LoVo (cell line): ENCODE measurements around the gene MAT1A.
"Not testable (repeated sequence)": the region's sequence is repeated elsewhere in the genome, so short reads cannot be mapped to it uniquely, and the experiment has no call there.

Experiments used
- DNase-seq: peaks from one replicate; pipeline ENCODE4 v3.0.0-alpha.2; 2016; ENCODE audit warnings: low spot score

The MAT1A gene

GRCh38 chr10:80289451-80290287, at the start of gene MAT1A:
TSS of gene MAT1A (minus strand) at chr10:80289658. CDS start at chr10:80289423, 235 bp downstream.
- no peak for DNase-seq

- no peak for DNase-seq
Observed at GRCh38 chr10:80333983-80334382, 44.5 kb upstream of the MAT1A start.

- DNase-seq: no peak
Observed at GRCh38 chr10:80324891-80325364, 35.5 kb upstream of the MAT1A start.

- DNase-seq: no peak
Observed at GRCh38 chr10:80324086-80324485, 34.6 kb upstream of the MAT1A start.

GRCh38 chr10:80323311-80323710, 33.9 kb upstream of the MAT1A start:
- DNase-seq: no peak

- DNase-seq: no peak
Observed at GRCh38 chr10:80322711-80323110, 33.3 kb upstream of the MAT1A start.

GRCh38 chr10:80322158-80322557, 32.7 kb upstream of the MAT1A start:
- DNase-seq: no peak

GRCh38 chr10:80321183-80321582, 31.7 kb upstream of the MAT1A start:
- DNase-seq: no peak

GRCh38 chr10:80320377-80320776, 30.9 kb upstream of the MAT1A start:
- no peak for DNase-seq

- DNase-seq: no peak
Observed at GRCh38 chr10:80319725-80320290, 30.4 kb upstream of the MAT1A start.

- no peak for DNase-seq
Observed at GRCh38 chr10:80319318-80319717, 29.9 kb upstream of the MAT1A start.

GRCh38 chr10:80318742-80319141, 29.3 kb upstream of the MAT1A start:
- DNase-seq: no peak

GRCh38 chr10:80315391-80315790, 25.9 kb upstream of the MAT1A start:
- no peak for DNase-seq

- DNase-seq: no peak
Observed at GRCh38 chr10:80313523-80313922, 24.1 kb upstream of the MAT1A start.

GRCh38 chr10:80305989-80306388, 16.5 kb upstream of the MAT1A start:
- not testable (repeated sequence) for DNase-seq

- no peak for DNase-seq
Observed at GRCh38 chr10:80296942-80297341, 7.5 kb upstream of the MAT1A start.

GRCh38 chr10:80292607-80293239, 3.3 kb upstream of the MAT1A start:
- no peak for DNase-seq

GRCh38 chr10:80290474-80291220, 1.2 kb upstream of the MAT1A start:
- DNase-seq: no peak

- DNase-seq: no peak
Observed at GRCh38 chr10:80288849-80289248, 609 bp downstream of the MAT1A start.

- DNase-seq: no peak
Observed at GRCh38 chr10:80284522-80284921, 4.9 kb downstream of the MAT1A start.

- DNase-seq: no peak
Observed at GRCh38 chr10:80283536-80284199, 5.8 kb downstream of the MAT1A start.

GRCh38 chr10:80283119-80283518, 6.3 kb downstream of the MAT1A start:
- DNase-seq: no peak
